Middle frontal gyrus (tissue), 1 donor: ENCODE measurements around the gene ZNF239.
"Not testable (repeated sequence)": the region's sequence is repeated elsewhere in the genome, so short reads cannot be mapped to it uniquely, and the experiment has no call there.

Source experiments
- DNase-seq: peaks from one replicate; pipeline ENCODE4 v3.0.0-alpha.2; 2015; ENCODE audit warnings: low spot score; ENCODE audit errors: extremely low spot score

The ZNF239 gene

DNA sequence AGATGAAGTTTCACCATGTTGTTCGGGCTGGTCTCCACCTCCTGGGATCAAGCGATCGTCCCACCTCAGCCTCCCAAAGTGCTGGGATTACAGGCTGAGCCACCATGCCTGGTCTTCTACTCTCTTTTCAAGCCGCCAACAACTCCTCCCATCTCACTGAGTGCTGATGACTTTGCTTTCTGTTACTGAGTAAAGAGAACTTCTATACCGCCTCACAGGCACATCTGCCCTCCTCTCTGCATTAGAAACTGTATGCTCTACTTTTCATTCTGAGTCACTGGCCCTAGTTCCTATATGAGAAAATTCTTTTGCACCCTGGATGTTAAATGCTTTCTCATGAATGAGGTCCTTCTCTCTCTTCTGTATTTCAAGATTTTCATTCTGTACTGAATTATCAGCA lies 2.2 kb upstream of the ZNF239 start:
- DNase-seq: no peak

DNA sequence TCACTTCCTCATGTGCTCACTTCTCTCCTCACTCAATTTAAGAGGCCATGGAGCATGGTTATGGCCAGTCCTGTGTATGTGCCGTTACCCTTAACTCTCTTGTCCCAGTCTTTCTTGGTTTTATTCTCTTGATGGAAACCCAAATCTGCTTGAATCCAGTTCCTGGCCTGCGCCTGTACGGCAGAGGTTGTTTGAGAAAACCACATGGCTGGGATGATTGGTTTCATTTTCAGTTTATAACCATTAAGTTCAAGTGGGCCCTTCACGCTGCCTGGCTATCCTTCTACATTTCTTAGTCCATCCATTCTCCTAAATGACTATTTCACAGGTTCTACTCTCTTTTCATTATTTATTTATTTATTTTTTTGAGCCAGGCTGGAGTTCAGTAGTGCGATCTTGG lies 1.6 kb upstream of the ZNF239 start:
- DNase-seq: no peak

DNA sequence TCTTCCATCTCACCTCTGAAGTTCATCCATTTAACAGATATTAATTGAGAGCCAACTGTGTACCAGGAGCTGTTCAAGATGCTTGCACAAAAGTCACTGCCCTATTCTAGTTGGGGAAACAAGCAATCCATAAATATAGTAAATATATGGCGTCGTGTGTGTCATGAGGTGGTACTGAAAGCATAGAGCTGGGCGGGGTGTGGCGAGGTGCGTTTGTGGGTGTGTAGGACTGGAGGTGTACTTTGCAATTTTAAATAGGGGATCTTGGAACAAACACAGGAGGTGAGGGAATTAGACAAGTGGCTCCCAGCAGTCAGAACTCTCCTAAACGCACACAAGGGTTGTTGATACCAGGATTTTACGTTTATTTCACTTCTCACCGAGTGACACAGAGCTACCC lies 490 bp upstream of the ZNF239 start:
- no peak for DNase-seq

DNA sequence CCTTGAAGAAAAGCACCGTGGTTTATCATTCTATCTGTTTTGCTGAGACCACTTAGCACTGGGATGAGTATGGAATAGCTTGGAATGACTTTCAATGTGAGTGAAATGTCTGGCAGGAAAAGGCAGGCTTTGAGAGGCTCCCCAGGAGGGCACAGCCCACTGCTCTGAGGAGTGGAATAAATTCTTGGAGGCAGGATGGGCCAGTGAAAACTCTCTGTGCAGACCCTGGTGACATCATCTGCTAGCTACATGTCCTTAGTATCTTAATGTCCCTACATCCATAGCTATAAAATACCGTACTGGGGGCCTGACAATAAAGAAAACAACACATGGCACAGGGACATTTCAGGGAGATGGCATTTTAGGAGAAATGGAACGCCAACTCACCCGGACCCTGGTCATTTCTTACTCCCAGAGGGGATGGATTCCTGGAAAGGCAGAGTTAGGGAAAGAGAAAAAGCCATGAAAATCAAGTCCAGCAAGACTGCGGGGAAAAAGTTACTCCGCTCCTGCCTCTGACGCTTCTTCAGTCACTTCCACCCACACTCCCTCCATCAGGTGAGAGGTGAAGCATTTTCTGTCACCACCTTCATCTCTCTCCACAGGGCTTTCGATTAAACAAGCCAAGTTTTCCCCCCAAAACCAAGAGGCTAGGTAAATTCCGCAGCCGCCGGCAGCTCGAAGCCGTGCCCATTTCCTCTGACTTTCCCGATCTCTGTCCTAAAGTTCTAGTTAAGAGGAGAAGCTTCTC lies 991 bp downstream of the ZNF239 start:
- DNase-seq: no peak

DNA sequence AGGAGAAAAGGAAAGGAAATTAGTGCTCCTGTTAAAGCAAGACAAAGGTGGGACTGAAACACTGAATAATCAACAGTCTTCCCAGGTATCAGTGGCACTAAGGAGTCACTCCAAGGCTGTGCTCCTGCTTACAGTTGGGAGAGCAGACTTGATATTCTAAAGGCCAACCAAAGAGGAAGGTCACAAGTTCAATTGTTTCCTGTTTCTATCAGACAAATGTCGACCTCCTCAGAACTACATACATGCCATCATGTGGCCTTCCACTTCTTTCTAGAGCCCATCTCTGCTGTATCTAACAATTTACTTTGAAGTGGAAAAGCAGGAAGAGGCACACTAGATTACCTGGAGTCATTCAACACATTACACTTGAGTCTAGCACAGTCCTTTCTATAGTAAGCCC lies 3.4 kb downstream of the ZNF239 start:
- no peak for DNase-seq

DNA sequence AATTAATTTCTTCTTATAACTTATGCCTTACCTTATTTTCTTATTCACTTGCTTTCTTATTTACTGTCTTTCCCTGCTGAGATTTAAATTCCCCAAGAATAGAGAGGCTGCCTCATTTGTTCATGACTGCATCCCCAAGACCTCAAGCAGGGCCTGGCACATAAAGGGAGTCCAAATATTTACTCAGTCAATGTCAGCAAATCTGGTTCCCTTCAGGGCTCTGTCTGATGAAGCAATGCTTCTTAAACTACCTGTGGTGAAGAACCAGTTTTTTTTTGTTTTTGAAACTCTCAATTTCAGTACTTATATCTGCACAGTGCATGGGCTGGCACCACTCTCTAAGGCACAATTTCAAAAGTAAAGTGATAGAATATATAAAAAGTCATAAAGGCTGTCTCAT lies 4.7 kb downstream of the ZNF239 start:
- DNase-seq: no peak

DNA sequence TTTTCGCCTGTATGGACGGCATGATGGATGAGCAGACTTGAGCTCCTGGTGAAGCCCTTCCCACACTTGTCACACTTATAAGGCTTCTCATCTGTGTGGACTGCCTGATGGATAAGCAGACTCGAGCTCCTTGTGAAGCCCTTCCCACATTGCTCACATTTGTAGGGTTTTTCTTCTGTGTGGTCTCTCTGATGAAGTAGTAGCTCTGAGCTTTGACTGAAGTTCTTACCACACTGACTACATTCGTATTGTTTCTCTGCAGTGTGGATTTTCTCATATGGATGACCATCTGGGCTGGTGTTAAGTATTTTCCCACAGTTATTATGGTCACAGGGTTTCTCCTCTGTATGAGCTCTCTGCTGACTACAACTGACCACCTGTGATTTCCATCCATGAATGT lies 17.2 kb downstream of the ZNF239 start:
- DNase-seq: no peak

DNA sequence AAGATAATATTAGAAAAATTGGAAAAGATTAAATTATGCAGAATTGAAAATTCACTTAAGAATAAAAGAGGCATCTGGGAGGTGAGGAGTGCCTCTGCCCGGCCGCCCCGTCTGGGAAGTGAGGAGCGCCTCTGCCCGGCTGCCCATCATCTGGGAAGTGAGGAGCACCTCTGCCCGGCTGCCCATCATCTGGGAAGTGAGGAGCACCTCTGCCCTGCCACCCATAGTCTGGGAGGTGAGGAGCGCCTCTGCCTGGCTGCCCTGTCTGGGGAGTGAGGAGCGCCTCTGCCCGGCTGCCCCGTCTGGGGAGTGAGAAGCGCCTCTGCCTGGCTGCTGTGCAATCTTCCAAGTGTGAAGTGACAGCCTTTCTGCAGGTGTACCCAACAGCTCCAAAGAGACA lies 30.7 kb downstream of the ZNF239 start:
- not testable (repeated sequence) for DNase-seq

DNA sequence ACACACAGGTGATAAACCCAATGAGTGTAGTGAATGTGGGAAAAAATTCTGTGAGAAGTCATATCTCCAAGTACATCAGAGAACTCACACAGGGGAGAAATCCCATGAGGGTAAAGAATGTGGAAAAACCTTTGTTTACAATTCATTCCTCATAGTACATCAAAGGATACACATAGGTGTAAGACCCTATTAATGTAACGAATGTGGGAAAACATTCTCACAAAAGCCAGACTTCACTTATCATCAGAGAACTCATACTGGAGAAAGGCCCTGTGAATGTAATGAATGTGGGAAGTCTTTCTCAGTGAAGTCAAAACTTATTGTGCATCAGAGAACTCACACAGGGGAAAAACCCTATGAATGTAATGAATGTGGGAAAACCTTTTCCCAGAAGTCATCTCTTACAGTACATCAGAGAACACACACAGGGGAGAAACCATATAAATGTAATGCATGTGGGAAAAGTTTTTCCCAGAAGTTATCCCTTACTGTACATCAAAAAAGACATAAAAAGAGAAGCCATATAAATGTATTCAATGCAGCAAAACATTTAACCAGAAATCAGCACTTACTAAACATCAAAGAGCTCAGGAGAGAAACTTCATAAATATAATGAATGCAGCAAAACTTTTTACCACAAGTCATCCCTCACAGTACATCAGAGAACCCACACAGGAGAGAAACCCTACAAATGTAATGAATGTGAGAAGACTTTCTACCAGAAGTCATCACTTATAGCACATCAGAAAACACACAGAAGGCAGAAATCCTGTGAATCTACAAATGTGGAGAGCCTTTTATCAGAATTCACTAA lies 49.8 kb downstream of the ZNF239 start:
- DNase-seq: no peak
